ENCODE measurements around the gene TMOD1. TPM values are rescaled to one million over a fixed set of nuclear protein-coding genes. Genes with fewer than 3 reads are reported as not detected.
"Not testable (repeated sequence)": the region's sequence is repeated elsewhere in the genome, so short reads cannot be mapped to it uniquely, and the experiment has no call there.

Gene TMOD1
- 0.17 to 1.3 TPM (median 1.3 TPM) in 3 replicates for total RNA-seq
- long read RNA-seq, partial matches to known transcripts: 0 of 2 reads
- long read RNA-seq, other reads (novel, unspliced or antisense): 0 of 2 reads

DNA sequence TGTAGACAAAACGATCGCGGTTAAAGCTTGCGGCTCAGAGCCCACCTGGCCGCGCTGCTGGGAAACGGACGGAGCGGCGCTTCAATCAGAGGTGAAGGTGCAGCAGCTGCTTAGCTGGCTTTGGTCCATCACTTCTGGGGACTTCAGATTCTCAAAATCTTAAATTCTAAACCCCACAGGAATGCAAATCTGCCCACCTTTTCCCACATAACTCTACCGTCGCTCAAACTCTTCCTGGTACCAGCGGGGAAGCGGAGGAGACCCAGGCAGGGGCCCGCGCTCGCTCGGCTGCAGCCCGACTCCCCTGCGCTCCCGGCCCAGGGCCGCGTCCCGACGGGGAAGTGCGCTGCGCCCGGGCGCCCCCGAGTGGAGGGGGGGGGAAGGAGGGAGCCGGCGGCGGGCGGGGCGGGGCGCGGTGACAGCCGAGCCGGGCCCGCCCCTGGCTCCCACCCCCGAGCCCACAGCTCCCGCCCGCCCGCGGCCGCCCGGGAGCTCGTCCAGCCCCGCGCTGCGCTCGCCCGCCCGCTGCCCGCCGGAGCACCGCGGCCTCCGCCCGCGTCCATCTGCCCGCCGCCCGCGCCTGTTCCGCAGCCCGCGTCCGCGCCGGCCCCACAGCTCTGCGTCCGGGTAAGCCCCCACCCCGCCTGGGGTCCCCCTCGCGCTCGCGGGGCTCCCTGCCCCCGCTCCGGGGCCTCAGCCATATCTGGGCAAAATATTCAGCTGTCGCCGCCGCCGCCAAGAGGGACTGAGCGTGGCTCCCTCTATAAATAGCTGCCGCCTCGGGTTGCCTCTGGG lies at the start of gene TMOD1:
TMOD1 (plus strand) TSS at position 490 of the 795 bp plus-strand sequence. CDS start 22,523 bp downstream, outside the sequence.
- TF ChIP-seq, protein P1, sequence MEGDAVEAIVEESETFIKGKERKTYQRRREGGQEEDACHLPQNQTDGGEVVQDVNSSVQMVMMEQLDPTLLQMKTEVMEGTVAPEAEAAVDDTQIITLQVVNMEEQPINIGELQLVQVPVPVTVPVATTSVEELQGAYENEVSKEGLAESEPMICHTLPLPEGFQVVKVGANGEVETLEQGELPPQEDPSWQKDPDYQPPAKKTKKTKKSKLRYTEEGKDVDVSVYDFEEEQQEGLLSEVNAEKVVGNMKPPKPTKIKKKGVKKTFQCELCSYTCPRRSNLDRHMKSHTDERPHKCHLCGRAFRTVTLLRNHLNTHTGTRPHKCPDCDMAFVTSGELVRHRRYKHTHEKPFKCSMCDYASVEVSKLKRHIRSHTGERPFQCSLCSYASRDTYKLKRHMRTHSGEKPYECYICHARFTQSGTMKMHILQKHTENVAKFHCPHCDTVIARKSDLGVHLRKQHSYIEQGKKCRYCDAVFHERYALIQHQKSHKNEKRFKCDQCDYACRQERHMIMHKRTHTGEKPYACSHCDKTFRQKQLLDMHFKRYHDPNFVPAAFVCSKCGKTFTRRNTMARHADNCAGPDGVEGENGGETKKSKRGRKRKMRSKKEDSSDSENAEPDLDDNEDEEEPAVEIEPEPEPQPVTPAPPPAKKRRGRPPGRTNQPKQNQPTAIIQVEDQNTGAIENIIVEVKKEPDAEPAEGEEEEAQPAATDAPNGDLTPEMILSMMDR (IDR thresholded peaks at IDR 0.05): peak; percentile 38
- DNase-seq (ENCODE audit: low spot score): no peak
- Mint-ChIP-seq H3K4me1 (ENCODE audit: low read depth) (peaks cover 17% of the 10 kb centered on the region), H3K9me3 (ENCODE audit: low read depth) (no peaks in the 10 kb centered on the region), H3K27ac (ENCODE audit: unreplicated experiment) (no peak within 1 kb of the TSS), H3K27me3 (ENCODE audit: low read depth) (peaks cover 50% of the 10 kb centered on the region), H3K36me3 (ENCODE audit: low read depth) (peaks cover 12% of the 10 kb centered on the region), H3K4me3 (ENCODE audit: unreplicated experiment) (peak within 1 kb of the TSS; percentile 67)

DNA sequence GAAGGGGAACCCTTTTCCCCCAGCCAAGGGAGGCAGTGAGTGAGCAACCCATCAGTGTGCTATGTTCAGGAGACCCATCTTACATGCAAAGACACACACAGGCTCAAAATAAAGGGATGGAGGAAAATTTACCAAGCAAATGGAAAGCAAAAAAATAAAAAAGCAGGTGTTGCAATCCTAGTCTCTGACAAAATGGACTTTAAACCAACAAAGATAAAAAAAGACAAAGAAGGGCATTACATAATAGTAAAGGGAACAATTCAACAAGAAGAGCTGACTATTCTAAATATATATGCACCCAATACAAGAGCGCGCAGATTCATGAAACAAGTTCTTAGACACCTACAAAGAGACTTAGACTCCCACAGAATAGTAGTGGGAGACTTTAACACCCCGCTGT lies 47.9 kb upstream of the TMOD1 start:
- DNase-seq (ENCODE audit: low spot score); H3K27ac Mint-ChIP-seq (ENCODE audit: unreplicated experiment); H3K4me1 Mint-ChIP-seq (ENCODE audit: low read depth); H3K4me3 Mint-ChIP-seq (ENCODE audit: unreplicated experiment); H3K27me3 Mint-ChIP-seq (ENCODE audit: low read depth): not testable (repeated sequence)
- peaks cover 14% of the 10 kb centered on the region for H3K9me3 Mint-ChIP-seq (ENCODE audit: low read depth)
- peaks cover 23% of the 10 kb centered on the region for H3K36me3 Mint-ChIP-seq (ENCODE audit: low read depth)

DNA sequence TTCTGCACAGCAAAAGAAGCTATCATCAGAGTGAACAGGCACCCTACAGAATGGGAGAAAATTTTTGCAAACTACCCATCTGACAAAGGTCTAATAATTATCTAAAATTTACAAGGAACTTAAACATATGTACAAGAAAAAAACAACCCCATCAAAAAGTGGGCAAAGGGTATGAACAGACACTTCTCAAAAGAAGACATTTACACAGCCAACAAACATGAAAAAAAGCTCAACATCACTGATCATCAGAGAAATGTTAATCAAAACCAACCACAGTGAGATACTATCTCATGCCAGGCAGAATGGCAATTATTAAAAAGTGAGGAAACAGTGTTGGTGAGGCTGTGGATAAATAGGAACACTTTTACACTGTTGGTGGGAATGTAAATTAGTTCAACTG lies 44.6 kb upstream of the TMOD1 start:
- not testable (repeated sequence) for DNase-seq (ENCODE audit: low spot score); H3K27ac Mint-ChIP-seq (ENCODE audit: unreplicated experiment); H3K27me3 Mint-ChIP-seq (ENCODE audit: low read depth); H3K4me3 Mint-ChIP-seq (ENCODE audit: unreplicated experiment); H3K4me1 Mint-ChIP-seq (ENCODE audit: low read depth)
- H3K36me3 Mint-ChIP-seq (ENCODE audit: low read depth): peaks cover 19% of the 10 kb centered on the region
- peaks cover 14% of the 10 kb centered on the region for H3K9me3 Mint-ChIP-seq (ENCODE audit: low read depth)

DNA sequence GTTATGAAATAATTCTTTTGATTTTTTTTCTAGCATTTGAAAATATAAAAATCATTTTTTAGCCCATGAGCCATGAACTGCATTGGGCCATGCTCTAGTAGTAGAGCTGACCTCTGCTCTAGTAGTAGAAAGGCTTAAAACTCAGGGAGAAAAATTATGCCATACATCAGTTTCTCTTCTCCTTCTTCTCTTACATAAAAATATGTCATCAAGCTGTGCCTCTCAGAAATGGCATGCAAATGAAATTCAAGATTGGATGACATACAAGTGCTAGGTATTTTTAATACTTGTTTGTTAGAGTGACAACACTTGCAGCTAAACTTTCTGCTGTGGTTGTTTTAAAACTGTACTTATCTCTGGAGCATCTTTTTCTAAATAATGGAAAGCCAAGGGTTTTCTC lies 42.1 kb upstream of the TMOD1 start:
- DNase-seq (ENCODE audit: low spot score): no peak
- Mint-ChIP-seq H3K4me1 (ENCODE audit: low read depth) (no peaks in the 10 kb centered on the region), H3K27me3 (ENCODE audit: low read depth) (no peaks in the 10 kb centered on the region), H3K4me3 (ENCODE audit: unreplicated experiment) (no peak overlapping the region), H3K9me3 (ENCODE audit: low read depth) (peaks cover 10% of the 10 kb centered on the region), H3K27ac (ENCODE audit: unreplicated experiment) (no peak overlapping the region), H3K36me3 (ENCODE audit: low read depth) (peaks cover 9% of the 10 kb centered on the region)
- TF ChIP-seq, protein P1 (IDR thresholded peaks at IDR 0.05): no peak

DNA sequence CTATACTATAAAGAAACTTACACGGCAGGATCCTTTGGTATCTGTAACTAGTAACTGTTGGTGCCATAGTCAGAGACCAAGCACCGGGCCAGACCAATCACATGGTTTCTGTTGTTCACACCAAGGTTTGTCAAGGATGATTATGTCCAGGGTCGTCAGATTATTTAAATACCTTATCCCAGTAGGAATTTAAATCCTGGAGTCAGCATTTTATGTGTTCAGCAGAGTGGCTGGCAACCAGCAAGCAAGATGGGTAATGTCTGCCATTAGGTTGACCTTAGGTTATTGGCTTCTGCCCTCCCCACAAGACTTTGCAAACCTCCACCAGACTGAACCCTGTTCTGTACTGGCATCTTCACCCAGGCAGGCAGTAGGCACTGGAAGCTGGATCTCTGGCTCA lies 39.3 kb upstream of the TMOD1 start:
- no peak for DNase-seq (ENCODE audit: low spot score)
- Mint-ChIP-seq H3K27me3 (ENCODE audit: low read depth) (no peaks in the 10 kb centered on the region), H3K36me3 (ENCODE audit: low read depth) (peaks cover 6% of the 10 kb centered on the region), H3K9me3 (ENCODE audit: low read depth) (no peaks in the 10 kb centered on the region), H3K4me1 (ENCODE audit: low read depth) (no peaks in the 10 kb centered on the region), H3K4me3 (ENCODE audit: unreplicated experiment) (no peak overlapping the region), H3K27ac (ENCODE audit: unreplicated experiment) (no peak overlapping the region)
- TF ChIP-seq, protein P1 (IDR thresholded peaks at IDR 0.05): no peak

DNA sequence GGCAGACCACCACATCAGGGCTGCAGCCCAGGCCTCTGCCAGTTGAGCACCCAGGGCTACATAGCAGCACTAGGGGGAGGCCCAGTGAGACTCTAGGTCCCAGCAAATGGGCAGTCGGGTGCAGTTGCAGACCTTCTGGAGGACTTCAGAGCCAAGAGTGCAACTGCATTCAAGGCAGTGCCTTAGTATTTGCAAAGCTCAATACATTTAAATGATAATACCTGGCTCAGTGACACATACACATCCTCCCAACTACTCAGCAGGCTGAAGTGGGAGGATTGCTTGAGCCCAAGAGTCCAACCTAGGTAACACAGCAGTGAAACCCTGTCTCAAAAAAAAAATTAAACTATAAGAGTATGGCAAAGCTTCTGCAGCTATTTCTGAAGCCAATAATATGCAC lies 38.6 kb upstream of the TMOD1 start:
- Mint-ChIP-seq H3K4me3 (ENCODE audit: unreplicated experiment) (no peak overlapping the region), H3K4me1 (ENCODE audit: low read depth) (no peaks in the 10 kb centered on the region), H3K9me3 (ENCODE audit: low read depth) (no peaks in the 10 kb centered on the region), H3K27me3 (ENCODE audit: low read depth) (no peaks in the 10 kb centered on the region), H3K36me3 (ENCODE audit: low read depth) (peaks cover 6% of the 10 kb centered on the region), H3K27ac (ENCODE audit: unreplicated experiment) (no peak overlapping the region)
- TF ChIP-seq, protein P1 (IDR thresholded peaks at IDR 0.05): no peak
- no peak for DNase-seq (ENCODE audit: low spot score)
